SU-DHL-6 (cell line): ENCODE results near the gene STXBP5L.

Experiments used
- H2AFZ ChIP-seq: fragments of 200-600 bp; sonication (generic); 2 replicates; pipeline ENCODE4 v1.6.1; 2014; ENCODE audit warnings: low read depth, mild to moderate bottlenecking, moderate library complexity, mixed read lengths, antibody characterized with exemption, low read length; ENCODE audit not compliant: severe bottlenecking
- H3F3A ChIP-seq: fragments of 200-600 bp; shearing (Covaris generic); 2 replicates; pipeline ENCODE4 v1.6.0; 2016; ENCODE audit warnings: antibody characterized with exemption, mild to moderate bottlenecking; ENCODE audit not compliant: insufficient read depth
- H3K27ac ChIP-seq: fragments of 200-600 bp; sonication (generic); 2 replicates; pipeline ENCODE4 v1.5.1; 2016; ENCODE audit warnings: low read depth, mild to moderate bottlenecking, low read length, moderate library complexity, mixed read lengths
- H3K27me3 ChIP-seq: fragments of 200-600 bp; sonication (generic), shearing (Covaris generic); 2 replicates; pipeline ENCODE4 v1.6.0; 2014; ENCODE audit warnings: mild to moderate bottlenecking, low read length
- H3K36me3 ChIP-seq: fragments of 200-600 bp; sonication (generic); 2 replicates; pipeline ENCODE4 v1.6.1; 2014; ENCODE audit warnings: mild to moderate bottlenecking, low read length, mixed read lengths
- H3K4me2 ChIP-seq: fragments of 300-600, 200-600 bp; shearing (Covaris generic), sonication (generic); 2 replicates; pipeline ENCODE4 v1.6.0; 2014; ENCODE audit warnings: low read length, low read depth, mild to moderate bottlenecking; ENCODE audit not compliant: poor library complexity, severe bottlenecking
- H3K4me3 ChIP-seq: fragments of 200-600 bp; sonication (generic); 2 replicates; pipeline ENCODE4 v1.5.1; 2014; ENCODE audit warnings: antibody characterized with exemption, low read length, mild to moderate bottlenecking, mixed read lengths; ENCODE audit not compliant: insufficient read depth, poor library complexity, severe bottlenecking
- H3K79me2 ChIP-seq: fragments of 200-600 bp; sonication (generic); 2 replicates; pipeline ENCODE4 v1.6.1; 2014; ENCODE audit warnings: mild to moderate bottlenecking, low read length, moderate library complexity; ENCODE audit not compliant: insufficient read depth
- H3K9ac ChIP-seq: fragments of 200-600 bp; sonication (generic); 2 replicates; pipeline ENCODE4 v1.7.0; 2014; ENCODE audit warnings: mild to moderate bottlenecking, low read length
- H3K9me2 ChIP-seq: fragments of 200-600 bp; sonication (generic); replicated peaks from 2 replicates; pipeline ENCODE4 v1.6.1; 2014; ENCODE audit warnings: low read length; ENCODE audit not compliant: insufficient read depth
- H3K9me3 ChIP-seq: fragments of 200-600 bp; sonication (generic); 2 replicates; pipeline ENCODE4 v1.6.1; 2014; ENCODE audit warnings: low read length, mixed read lengths; ENCODE audit not compliant: insufficient read depth
- H4K20me1 ChIP-seq: fragments of 200-600 bp; sonication (generic); 2 replicates; pipeline ENCODE4 v1.6.1; 2014; ENCODE audit warnings: low read depth, mild to moderate bottlenecking, antibody characterized with exemption, low read length, moderate library complexity, mixed read lengths
- EZH2phosphoT487 ChIP-seq: fragments of 200-600 bp; sonication (generic), shearing (Covaris generic); conservative IDR thresholded peaks from 2 replicates; pipeline ENCODE4 v1.6.1; 2018; ENCODE audit warnings: mild to moderate bottlenecking, antibody characterized with exemption, low read length, moderate library complexity, mixed read lengths
- TF ChIP-seq, protein P1 (sequence below): fragments of 200-600 bp; sonication (generic); IDR thresholded peaks from one replicate; pipeline ENCODE4 v1.5.1; 2017; ENCODE audit warnings: antibody characterized with exemption, mild to moderate bottlenecking, low read length, moderate library complexity; ENCODE audit not compliant: insufficient read depth, poor library complexity, severe bottlenecking

The STXBP5L gene

DNA sequence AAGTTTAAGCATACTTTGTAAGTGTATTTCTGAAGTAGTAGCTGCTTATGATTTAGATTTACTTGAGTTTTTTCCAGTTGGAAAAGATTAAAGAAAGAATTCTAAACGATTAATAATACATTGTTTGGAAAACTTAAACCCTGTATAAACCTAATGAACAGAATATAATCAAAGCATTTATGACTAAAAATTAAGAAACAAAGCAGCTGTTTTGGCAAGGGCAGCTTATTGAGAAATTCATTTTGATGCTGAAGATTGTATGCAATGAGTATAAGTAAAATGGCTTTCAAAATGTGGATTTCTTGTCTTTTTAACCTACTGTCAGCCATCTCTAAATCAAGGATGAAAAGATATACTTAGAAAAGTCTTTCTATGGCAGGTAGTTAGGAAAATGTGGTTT lies 497.6 kb downstream of the STXBP5L start:
- H3K9ac ChIP-seq = no peak overlapping the region
- H3K4me2 ChIP-seq = no peak overlapping the region
- no peak overlapping the region for H2AFZ ChIP-seq
- no peaks in the 10 kb centered on the region for H3K79me2 ChIP-seq
- no peak overlapping the region for H3K27ac ChIP-seq
- H3K4me3 ChIP-seq = no peak overlapping the region
- H3K9me2 ChIP-seq = no peaks in the 10 kb centered on the region
- no peaks in the 10 kb centered on the region for H3K36me3 ChIP-seq
- H3K27me3 ChIP-seq = no peaks in the 10 kb centered on the region
- no peaks in the 10 kb centered on the region for H4K20me1 ChIP-seq
- no peak for TF ChIP-seq EZH2phosphoT487
- TF ChIP-seq, protein P1, sequence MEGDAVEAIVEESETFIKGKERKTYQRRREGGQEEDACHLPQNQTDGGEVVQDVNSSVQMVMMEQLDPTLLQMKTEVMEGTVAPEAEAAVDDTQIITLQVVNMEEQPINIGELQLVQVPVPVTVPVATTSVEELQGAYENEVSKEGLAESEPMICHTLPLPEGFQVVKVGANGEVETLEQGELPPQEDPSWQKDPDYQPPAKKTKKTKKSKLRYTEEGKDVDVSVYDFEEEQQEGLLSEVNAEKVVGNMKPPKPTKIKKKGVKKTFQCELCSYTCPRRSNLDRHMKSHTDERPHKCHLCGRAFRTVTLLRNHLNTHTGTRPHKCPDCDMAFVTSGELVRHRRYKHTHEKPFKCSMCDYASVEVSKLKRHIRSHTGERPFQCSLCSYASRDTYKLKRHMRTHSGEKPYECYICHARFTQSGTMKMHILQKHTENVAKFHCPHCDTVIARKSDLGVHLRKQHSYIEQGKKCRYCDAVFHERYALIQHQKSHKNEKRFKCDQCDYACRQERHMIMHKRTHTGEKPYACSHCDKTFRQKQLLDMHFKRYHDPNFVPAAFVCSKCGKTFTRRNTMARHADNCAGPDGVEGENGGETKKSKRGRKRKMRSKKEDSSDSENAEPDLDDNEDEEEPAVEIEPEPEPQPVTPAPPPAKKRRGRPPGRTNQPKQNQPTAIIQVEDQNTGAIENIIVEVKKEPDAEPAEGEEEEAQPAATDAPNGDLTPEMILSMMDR = no peak
- no peaks in the 10 kb centered on the region for H3F3A ChIP-seq
- no peaks in the 10 kb centered on the region for H3K9me3 ChIP-seq

DNA sequence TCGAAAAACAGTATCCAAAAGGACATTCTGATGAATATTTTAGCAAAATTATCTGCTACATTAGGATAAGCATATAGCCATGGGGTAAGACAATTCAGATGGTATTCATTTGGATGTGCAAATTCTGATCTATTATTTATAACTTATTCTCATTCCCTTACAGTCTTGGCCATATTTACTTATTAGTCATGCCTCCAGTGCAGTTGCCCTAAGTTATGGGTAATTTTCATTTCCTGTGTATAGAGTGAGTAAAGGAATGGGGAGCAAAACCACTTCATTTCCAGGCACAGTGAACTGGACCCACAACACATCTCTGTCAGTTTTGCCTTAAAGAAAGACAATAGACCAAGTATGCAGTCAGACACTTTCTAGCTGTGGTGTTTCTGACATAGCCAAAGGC lies 503.5 kb downstream of the STXBP5L start:
- Histone ChIP-seq H3K9me2 (no peaks in the 10 kb centered on the region), H3K27me3 (no peaks in the 10 kb centered on the region), H3K4me2 (no peak overlapping the region), H3K36me3 (no peaks in the 10 kb centered on the region), H3K79me2 (no peaks in the 10 kb centered on the region), H3K9me3 (no peaks in the 10 kb centered on the region), H3K27ac (no peak overlapping the region), H3K4me3 (no peak overlapping the region), H3K9ac (no peak overlapping the region), H3F3A (no peaks in the 10 kb centered on the region), H4K20me1 (no peaks in the 10 kb centered on the region), H2AFZ (no peak overlapping the region)
- no peak for TF ChIP-seq EZH2phosphoT487
- TF ChIP-seq, protein P1 = no peak

DNA sequence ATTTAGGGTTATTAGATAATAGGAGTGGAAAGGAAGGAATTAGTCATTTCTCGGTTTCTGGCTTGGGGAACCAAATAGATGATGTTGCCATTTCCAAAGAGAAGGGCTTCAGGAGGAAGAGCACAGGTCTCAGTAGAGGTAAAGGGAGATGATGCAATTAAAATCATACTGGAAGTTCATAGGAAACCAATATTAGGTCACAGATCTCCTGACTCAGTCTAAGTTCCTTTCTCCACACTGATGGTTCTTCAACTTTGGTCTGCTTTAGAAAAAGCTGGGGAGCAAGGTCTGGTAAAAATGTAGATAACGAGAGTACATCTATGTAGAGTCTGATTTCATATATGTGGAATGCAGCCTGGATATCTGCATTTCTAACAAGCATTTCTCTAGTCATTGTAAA lies 506.9 kb downstream of the STXBP5L start:
- H3K9me2 ChIP-seq = no peaks in the 10 kb centered on the region
- H3K27me3 ChIP-seq = no peaks in the 10 kb centered on the region
- no peak overlapping the region for H3K4me3 ChIP-seq
- no peaks in the 10 kb centered on the region for H3K36me3 ChIP-seq
- H2AFZ ChIP-seq = no peak overlapping the region
- H4K20me1 ChIP-seq = no peaks in the 10 kb centered on the region
- H3K4me2 ChIP-seq = no peak overlapping the region
- H3K79me2 ChIP-seq = no peaks in the 10 kb centered on the region
- no peaks in the 10 kb centered on the region for H3F3A ChIP-seq
- H3K9ac ChIP-seq = no peak overlapping the region
- TF ChIP-seq EZH2phosphoT487 = no peak
- TF ChIP-seq, protein P1 = no peak
- H3K27ac ChIP-seq = no peak overlapping the region
- H3K9me3 ChIP-seq = no peaks in the 10 kb centered on the region
